ENCODE measurements around the gene VAMP3.

DNA sequence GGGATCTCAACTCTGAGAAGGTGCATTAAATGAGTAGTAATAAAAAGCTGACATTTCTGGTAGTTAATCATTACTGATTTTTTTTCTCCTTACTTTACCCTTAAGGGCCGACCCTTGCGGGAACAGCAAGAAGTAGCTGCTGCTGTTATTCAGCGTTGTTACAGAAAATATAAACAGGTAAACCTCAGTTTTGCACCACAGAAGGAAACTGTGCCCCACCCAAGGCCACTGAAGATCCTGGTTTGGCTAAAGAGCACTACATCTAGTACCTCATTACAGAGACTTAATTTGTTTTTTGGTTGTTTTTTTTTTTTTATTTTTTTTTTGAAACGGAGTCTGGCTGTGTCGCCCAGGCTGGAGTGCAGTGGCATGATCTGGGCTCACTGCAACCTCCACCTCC is 23.5 kb upstream of the VAMP3 start:
- TF ChIP-seq EZH2 (IDR thresholded peaks at IDR 0.05; ENCODE audit: insufficient read depth, poor library complexity, severe bottlenecking), result no peak
- TF ChIP-seq EZH2phosphoT487 (IDR thresholded peaks at IDR 0.05; ENCODE audit: insufficient read depth, low read depth), result no peak
